Upper lobe of right lung (tissue), 1 donor: ENCODE data around the gene CCDC91. TPM values are rescaled to one million over a fixed set of nuclear protein-coding genes. Genes with fewer than 3 reads are reported as not detected.

ENCODE experiments used
- ATAC-seq: fragments of 200-7000 bp; cut with Tn5 transposase; one replicate; pipeline ENCODE4 v1.9.1; 2020; ENCODE audit warnings: mild to moderate bottlenecking, moderate library complexity
- DNase-seq: peaks from one replicate; pipeline ENCODE4 v3.0.0-alpha.2; 2020
- H3K27ac ChIP-seq: fragments of 200-600 bp; one replicate; pipeline ENCODE4 v1.8.0; 2022
- H3K27me3 ChIP-seq: fragments of 200-600 bp; one replicate; pipeline ENCODE4 v1.8.0; 2022; ENCODE audit warnings: mild to moderate bottlenecking
- H3K36me3 ChIP-seq: fragments of 200-600 bp; one replicate; pipeline ENCODE4 v1.8.0; 2022
- H3K4me1 ChIP-seq: fragments of 200-600 bp; one replicate; pipeline ENCODE4 v1.8.0; 2022
- H3K4me3 ChIP-seq: fragments of 200-600 bp; one replicate; pipeline ENCODE4 v1.8.0; 2022; ENCODE audit warnings: mild to moderate bottlenecking
- H3K9me3 ChIP-seq: fragments of 200-600 bp; one replicate; pipeline ENCODE4 v1.8.0; 2022
- CTCF ChIP-seq: fragments of 200-600 bp; IDR thresholded peaks from one replicate; pipeline ENCODE4 v1.8.0; 2022; ENCODE audit warnings: antibody characterized with exemption
- intact Hi-C: fragments of 100-400 bp; cut with DNase I; formaldehyde crosslinking; loops from one replicate; pipeline ENCODE4 v1.11.0; 2022
- total RNA-seq: library from RNA; stranded (reverse); fragmentation: NEBNext Ultra II Directional; extraction: Animal tissue kit (Norgen Biotek cat#: 25700); gene quantifications from one replicate; pipeline ENCODE4 v1.2.1, GENCODE V29; 2021
- donor health status: DM: no; HTN: yes; CAD: no; lungs with severe emphysema.

CCDC91 gene
- total RNA-seq, 1 donor from 2014 or later: 33.4 TPM

- Histone ChIP-seq H3K27ac (no peak overlapping the region), H3K27me3 (no peaks in the 10 kb centered on the region), H3K4me3 (no peak overlapping the region), H3K9me3 (no peaks in the 10 kb centered on the region), H3K36me3 (no peaks in the 10 kb centered on the region), H3K4me1 (no peaks in the 10 kb centered on the region)
- DNase-seq: no peak
- no peak for ATAC-seq
- intact Hi-C loops: no loop called here
- no peak for TF ChIP-seq CTCF
These were observed 349.6 kb downstream of the CCDC91 start for GRCh38 chr12:28539691-28540323.

- TF ChIP-seq CTCF: no peak
- intact Hi-C loops: no loop called here
- no peak for DNase-seq
- no peak for ATAC-seq
- Histone ChIP-seq H3K4me1 (no peaks in the 10 kb centered on the region), H3K4me3 (no peak overlapping the region), H3K27ac (no peak overlapping the region), H3K27me3 (no peaks in the 10 kb centered on the region), H3K9me3 (no peaks in the 10 kb centered on the region), H3K36me3 (no peaks in the 10 kb centered on the region)
These were observed 350.1 kb downstream of the CCDC91 start for GRCh38 chr12:28540324-28540714.

GRCh38 chr12:28543021-28543890, 353.0 kb downstream of the CCDC91 start:
- no peak overlapping the region for H3K27ac ChIP-seq
- ATAC-seq (no peak), DNase-seq (no peak)
- H3K4me3 ChIP-seq: no peak overlapping the region
- no peaks in the 10 kb centered on the region for H3K9me3 ChIP-seq
- intact Hi-C loops: no loop called here
- no peaks in the 10 kb centered on the region for H3K4me1 ChIP-seq
- no peaks in the 10 kb centered on the region for H3K27me3 ChIP-seq
- H3K36me3 ChIP-seq: no peaks in the 10 kb centered on the region
- TF ChIP-seq CTCF: no peak

GRCh38 chr12:28550757-28551704, 360.8 kb downstream of the CCDC91 start:
- Histone ChIP-seq H3K36me3 (no peaks in the 10 kb centered on the region), H3K4me3 (no peak overlapping the region), H3K9me3 (no peaks in the 10 kb centered on the region), H3K4me1 (no peaks in the 10 kb centered on the region), H3K27ac (no peak overlapping the region), H3K27me3 (no peaks in the 10 kb centered on the region)
- no peak for TF ChIP-seq CTCF
- DNase-seq (no peak), ATAC-seq (no peak)
- intact Hi-C loops: no loop called here

GRCh38 chr12:28552251-28552970, 362.2 kb downstream of the CCDC91 start:
- no peaks in the 10 kb centered on the region for H3K9me3 ChIP-seq
- ATAC-seq (no peak), DNase-seq (no peak)
- no peaks in the 10 kb centered on the region for H3K4me1 ChIP-seq
- H3K27ac ChIP-seq: no peak overlapping the region
- intact Hi-C loops: no loop called here
- no peaks in the 10 kb centered on the region for H3K27me3 ChIP-seq
- no peak overlapping the region for H3K4me3 ChIP-seq
- no peak for TF ChIP-seq CTCF
- H3K36me3 ChIP-seq: no peaks in the 10 kb centered on the region
